SK-N-SH (cell line): ENCODE results near the gene DTNBP1. TPM values are rescaled to one million over a fixed set of nuclear protein-coding genes. Genes with fewer than 3 reads are reported as not detected.

Source experiments
- CTCF ChIA-PET: fragments of 300-600, 350-600 bp; formaldehyde crosslinking; extraction: SDS; loops from one replicate; lab custom pipeline; 2021; lab: Yijun Ruan, JAX
- POLR2A ChIA-PET: fragments of 350-600 bp; sonication (Branson Sonifier 250); formaldehyde crosslinking; extraction: SDS; loops from one replicate; lab custom pipeline; 2020; ENCODE audit warnings: antibody characterized with exemption, inconsistent platforms; lab: Yijun Ruan, JAX
- DNase-seq: peaks from one replicate; pipeline ENCODE4 v3.0.0; 2012
- H2AFZ ChIP-seq: fragments of 200-600 bp; sonication (generic); 2 replicates; pipeline ENCODE4 v1.8.1; 2016; ENCODE audit warnings: antibody characterized with exemption, mild to moderate bottlenecking, low read depth
- H3F3A ChIP-seq: fragments of 200-600 bp; sonication (generic); replicated peaks from 2 replicates; pipeline ENCODE3; 2016; ENCODE audit warnings: antibody characterized with exemption, mild to moderate bottlenecking; ENCODE audit not compliant: insufficient read depth
- H3K27ac ChIP-seq, 2 experiments: fragments of 200-500 bp in 1 of 2; fragments of 200-600 bp in 1 of 2; sonication (Bioruptor generic) in 1 of 2; sonication (generic), shearing (Covaris generic) in 1 of 2; 2 replicates each; pipeline versions ENCODE4 v1.5.1 to v1.6.1; 2014 to 2016; ENCODE audit warnings: low read depth in 2 of 2, inconsistent platforms in 1 of 2, low read length in 1 of 2, mild to moderate bottlenecking in 1 of 2, mixed read lengths in 1 of 2
- H3K27me3 ChIP-seq: fragments of 200-600 bp; sonication (generic), shearing (Covaris generic); 2 replicates; pipeline ENCODE4 v1.6.1; 2016; ENCODE audit warnings: mixed run types; ENCODE audit not compliant: insufficient read depth
- H3K36me3 ChIP-seq, 2 experiments: fragments of 200-500 bp in 1 of 2; fragments of 200-600 bp in 1 of 2; sonication (Bioruptor generic) in 1 of 2; sonication (generic) in 1 of 2; replicated peaks in 1 of 2; 2 replicates each; pipeline versions ENCODE3 to v1.5.1; 2014 to 2016; ENCODE audit warnings: low read length in 1 of 2, mild to moderate bottlenecking in 1 of 2; ENCODE audit not compliant: insufficient read depth in 2 of 2, control insufficient read depth in 1 of 2
- H3K4me1 ChIP-seq, 2 experiments: fragments of 200-500 bp in 1 of 2; fragments of 200-600 bp in 1 of 2; sonication (Bioruptor generic) in 1 of 2; sonication (generic), shearing (Covaris generic) in 1 of 2; 2 replicates each; pipeline versions ENCODE4 v1.5.1 to v1.6.1; 2014 to 2016; ENCODE audit warnings: low read depth in 1 of 2, low read length in 1 of 2, mixed run types in 1 of 2; ENCODE audit not compliant: insufficient read depth in 2 of 2, control insufficient read depth in 1 of 2
- H3K4me2 ChIP-seq: fragments of 200-600 bp; sonication (generic), shearing (Covaris generic); 2 replicates; pipeline ENCODE4 v1.6.1; 2017; ENCODE audit warnings: mixed run types
- H3K4me3 ChIP-seq, 2 experiments: fragments of 200-500 bp in 1 of 2; fragments of 200-600 bp in 1 of 2; sonication (Bioruptor generic) in 1 of 2; sonication (generic), shearing (Covaris generic) in 1 of 2; 2 replicates each; pipeline versions ENCODE4 v1.5.1 to v1.8.1; 2014 to 2016; ENCODE audit warnings: low read depth in 2 of 2, inconsistent platforms in 1 of 2, low read length in 1 of 2, mild to moderate bottlenecking in 1 of 2, mixed read lengths in 1 of 2, moderate library complexity in 1 of 2
- H3K79me2 ChIP-seq: fragments of 200-600 bp; sonication (generic); 2 replicates; pipeline ENCODE4 v1.8.1; 2017; ENCODE audit warnings: mild to moderate bottlenecking; ENCODE audit not compliant: insufficient read depth
- H3K9ac ChIP-seq: fragments of 200-600 bp; sonication (generic); 2 replicates; pipeline ENCODE4 v1.6.1; 2017; ENCODE audit warnings: mixed run types
- H3K9me2 ChIP-seq: fragments of 200-600 bp; sonication (generic); 2 replicates; pipeline ENCODE4 v1.6.1; 2017; ENCODE audit warnings: mixed run types
- H3K9me3 ChIP-seq: fragments of 200-600 bp; sonication (generic); 2 replicates; pipeline ENCODE4 v1.6.1; 2017; ENCODE audit warnings: mixed run types, mild to moderate bottlenecking, moderate library complexity
- H4K20me1 ChIP-seq: fragments of 200-600 bp; sonication (generic); 2 replicates; pipeline ENCODE4 v1.6.1; 2017; ENCODE audit warnings: mild to moderate bottlenecking, mixed run types; ENCODE audit not compliant: insufficient read depth
- CHD2 ChIP-seq: fragments of 150-350 bp; IDR thresholded peaks from 2 replicates; pipeline ENCODE4 v1.6.1; 2018; ENCODE audit warnings: low read length; ENCODE audit not compliant: partially characterized antibody
- FOSL2 ChIP-seq: IDR thresholded peaks from 2 replicates; pipeline ENCODE4 v1.4.0; 2012; ENCODE audit warnings: low read depth, mild to moderate bottlenecking, moderate library complexity, borderline replicate concordance
- FOXJ3 ChIP-seq: sonication (generic); formaldehyde crosslinking; IDR thresholded peaks from 2 replicates; pipeline ENCODE4 v1.5.1; 2020; ENCODE audit warnings: mild to moderate bottlenecking, missing genetic modification reagents
- FOXM1 ChIP-seq: IDR thresholded peaks from 2 replicates; pipeline ENCODE4 v1.4.0; 2012; ENCODE audit warnings: low read depth, mild to moderate bottlenecking
- GABPA ChIP-seq: IDR thresholded peaks from 2 replicates; pipeline ENCODE4 v1.4.0; 2012; ENCODE audit warnings: low read depth, mild to moderate bottlenecking
- GATA2 ChIP-seq: sonication (generic); formaldehyde crosslinking; IDR thresholded peaks from 2 replicates; pipeline ENCODE4 v1.5.0; 2020; ENCODE audit warnings: mild to moderate bottlenecking, missing genetic modification reagents
- NFIC ChIP-seq: IDR thresholded peaks from 2 replicates; pipeline ENCODE4 v1.4.0; 2012; ENCODE audit warnings: borderline replicate concordance
- RCOR1 ChIP-seq: fragments of 150-350 bp; IDR thresholded peaks from 2 replicates; pipeline ENCODE4 v1.6.1; 2017; ENCODE audit warnings: antibody characterized with exemption, low read length
- RFX5 ChIP-seq: IDR thresholded peaks from 2 replicates; pipeline ENCODE4 v1.6.1; 2012; ENCODE audit warnings: mild to moderate bottlenecking, improper control_type of control experiment, low read length
- SMC3 ChIP-seq: IDR thresholded peaks from 2 replicates; pipeline ENCODE4 v1.6.1; 2012; ENCODE audit warnings: low read depth, low read length, improper control_type of control experiment
- TAF1 ChIP-seq: IDR thresholded peaks from 2 replicates; pipeline ENCODE4 v1.6.1; 2012; ENCODE audit warnings: low read depth, mild to moderate bottlenecking, low read length, moderate library complexity, borderline replicate concordance
- TEAD4 ChIP-seq: IDR thresholded peaks from 2 replicates; pipeline ENCODE4 v1.4.0; 2012; ENCODE audit warnings: mild to moderate bottlenecking, borderline replicate concordance; ENCODE audit not compliant: insufficient read depth
- YY1 ChIP-seq: IDR thresholded peaks from 2 replicates; pipeline ENCODE4 v1.4.0; 2012; ENCODE audit warnings: low read depth, mild to moderate bottlenecking
- WGBS: methylation state at CpG from one replicate; pipeline ENCODE4 v1.1.6; 2017; ENCODE audit warnings: low lambda C conversion rate; 5-methylcytosine and 5-hydroxymethylcytosine counted together
- polyA plus RNA-seq, 3 experiments: library from polyadenylated mRNA; depleted of rRNA; stranded (reverse); fragments of >200 nt; gene quantifications; 2 replicates each; pipeline ENCODE4 v1.2.3, GENCODE V29; 2012
- TF ChIP-seq, protein P1 (sequence below): IDR thresholded peaks from 2 replicates; pipeline ENCODE4 v1.4.0; 2012; ENCODE audit warnings: low read depth
- TF ChIP-seq, protein P2 (sequence below): fragments of 150-350 bp; IDR thresholded peaks from 2 replicates; pipeline ENCODE4 v1.6.1; 2017; ENCODE audit warnings: antibody characterized with exemption, low read length, low read depth, borderline replicate concordance
- TF ChIP-seq, protein P3 (sequence below): fragments of 150-350 bp; IDR thresholded peaks from 2 replicates; pipeline ENCODE4 v1.6.1; 2016; ENCODE audit warnings: mild to moderate bottlenecking, low read depth, low read length
- TF ChIP-seq, protein P4 (sequence below): IDR thresholded peaks from 2 replicates; pipeline ENCODE4 v1.6.1; 2012; ENCODE audit warnings: mild to moderate bottlenecking, low read depth, low read length, moderate library complexity
- TF ChIP-seq, protein P5 (sequence below): IDR thresholded peaks from 2 replicates; pipeline ENCODE4; 2012
- TF ChIP-seq, protein P6 (sequence below): IDR thresholded peaks from 2 replicates; pipeline ENCODE4 v1.4.0; 2012; ENCODE audit warnings: low read depth, borderline replicate concordance

The DTNBP1 gene
- polyA plus RNA-seq, 1 of the 3 experiments (the other 2 are of a cell fraction) = 19.7 TPM

DNA sequence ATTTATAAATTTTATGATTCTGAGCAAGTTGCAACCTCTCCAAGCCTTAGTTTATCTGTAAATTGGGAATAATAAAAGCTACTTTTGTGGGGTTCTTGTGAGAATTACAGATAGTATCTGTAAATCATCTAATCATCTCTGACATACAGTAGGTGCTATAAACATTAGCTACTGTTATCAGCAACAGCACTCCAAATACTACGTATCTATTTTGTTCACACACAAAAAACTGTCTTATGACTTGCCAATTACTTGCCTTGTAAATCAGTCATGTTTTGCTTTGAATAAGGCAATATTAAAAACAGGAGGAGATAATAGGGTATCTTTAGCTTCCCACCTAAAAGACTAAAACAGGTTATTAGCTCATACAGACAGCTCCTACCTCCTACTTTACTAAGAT lies 36.7 kb downstream of the DTNBP1 start:
- Histone ChIP-seq H3K79me2 (no peaks in the 10 kb centered on the region), H3K36me3 (no peaks in the 10 kb centered on the region), H3K27me3 (no peaks in the 10 kb centered on the region), H3K4me3 (no peak overlapping the region), H3K27ac (no peak overlapping the region), H2AFZ (no peak overlapping the region), H3K4me1 (peaks cover 14 to 29% of the 10 kb centered on the region in 2 experiments; a peak in 3 of 4 replicates), H3F3A (no peaks in the 10 kb centered on the region), H3K4me2 (no peak overlapping the region), H4K20me1 (no peaks in the 10 kb centered on the region), H3K9ac (no peak overlapping the region), H3K9me3 (no peaks in the 10 kb centered on the region), H3K9me2 (no peaks in the 10 kb centered on the region)
- no peak for DNase-seq
- ChIA-PET CTCF (interaction anchor here (0.8 to 2.5 kb wide), 4 partner anchors 11 to 1497 kb away, joined by 3 to 6 read pairs (median 3); no protein-coding TSS in a partner anchor), POLR2A (no interaction called here)
- TF ChIP-seq, protein P1, sequence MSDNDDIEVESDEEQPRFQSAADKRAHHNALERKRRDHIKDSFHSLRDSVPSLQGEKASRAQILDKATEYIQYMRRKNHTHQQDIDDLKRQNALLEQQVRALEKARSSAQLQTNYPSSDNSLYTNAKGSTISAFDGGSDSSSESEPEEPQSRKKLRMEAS = no peak
- TF ChIP-seq CHD2 (no peak), YY1 (no peak), RFX5 (no peak), SMC3 (no peak), TEAD4 (no peak), NFIC (no peak), TAF1 (no peak), RCOR1 (no peak), GABPA (no peak), FOXM1 (no peak), GATA2 (CRISPR knock-in tag) (no peak), FOSL2 (no peak), FOXJ3 (no peak)
- TF ChIP-seq, protein P2, sequence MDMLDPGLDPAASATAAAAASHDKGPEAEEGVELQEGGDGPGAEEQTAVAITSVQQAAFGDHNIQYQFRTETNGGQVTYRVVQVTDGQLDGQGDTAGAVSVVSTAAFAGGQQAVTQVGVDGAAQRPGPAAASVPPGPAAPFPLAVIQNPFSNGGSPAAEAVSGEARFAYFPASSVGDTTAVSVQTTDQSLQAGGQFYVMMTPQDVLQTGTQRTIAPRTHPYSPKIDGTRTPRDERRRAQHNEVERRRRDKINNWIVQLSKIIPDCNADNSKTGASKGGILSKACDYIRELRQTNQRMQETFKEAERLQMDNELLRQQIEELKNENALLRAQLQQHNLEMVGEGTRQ = no peak
- TF ChIP-seq, protein P3, sequence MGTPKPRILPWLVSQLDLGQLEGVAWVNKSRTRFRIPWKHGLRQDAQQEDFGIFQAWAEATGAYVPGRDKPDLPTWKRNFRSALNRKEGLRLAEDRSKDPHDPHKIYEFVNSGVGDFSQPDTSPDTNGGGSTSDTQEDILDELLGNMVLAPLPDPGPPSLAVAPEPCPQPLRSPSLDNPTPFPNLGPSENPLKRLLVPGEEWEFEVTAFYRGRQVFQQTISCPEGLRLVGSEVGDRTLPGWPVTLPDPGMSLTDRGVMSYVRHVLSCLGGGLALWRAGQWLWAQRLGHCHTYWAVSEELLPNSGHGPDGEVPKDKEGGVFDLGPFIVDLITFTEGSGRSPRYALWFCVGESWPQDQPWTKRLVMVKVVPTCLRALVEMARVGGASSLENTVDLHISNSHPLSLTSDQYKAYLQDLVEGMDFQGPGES = no peak
- TF ChIP-seq, protein P4, sequence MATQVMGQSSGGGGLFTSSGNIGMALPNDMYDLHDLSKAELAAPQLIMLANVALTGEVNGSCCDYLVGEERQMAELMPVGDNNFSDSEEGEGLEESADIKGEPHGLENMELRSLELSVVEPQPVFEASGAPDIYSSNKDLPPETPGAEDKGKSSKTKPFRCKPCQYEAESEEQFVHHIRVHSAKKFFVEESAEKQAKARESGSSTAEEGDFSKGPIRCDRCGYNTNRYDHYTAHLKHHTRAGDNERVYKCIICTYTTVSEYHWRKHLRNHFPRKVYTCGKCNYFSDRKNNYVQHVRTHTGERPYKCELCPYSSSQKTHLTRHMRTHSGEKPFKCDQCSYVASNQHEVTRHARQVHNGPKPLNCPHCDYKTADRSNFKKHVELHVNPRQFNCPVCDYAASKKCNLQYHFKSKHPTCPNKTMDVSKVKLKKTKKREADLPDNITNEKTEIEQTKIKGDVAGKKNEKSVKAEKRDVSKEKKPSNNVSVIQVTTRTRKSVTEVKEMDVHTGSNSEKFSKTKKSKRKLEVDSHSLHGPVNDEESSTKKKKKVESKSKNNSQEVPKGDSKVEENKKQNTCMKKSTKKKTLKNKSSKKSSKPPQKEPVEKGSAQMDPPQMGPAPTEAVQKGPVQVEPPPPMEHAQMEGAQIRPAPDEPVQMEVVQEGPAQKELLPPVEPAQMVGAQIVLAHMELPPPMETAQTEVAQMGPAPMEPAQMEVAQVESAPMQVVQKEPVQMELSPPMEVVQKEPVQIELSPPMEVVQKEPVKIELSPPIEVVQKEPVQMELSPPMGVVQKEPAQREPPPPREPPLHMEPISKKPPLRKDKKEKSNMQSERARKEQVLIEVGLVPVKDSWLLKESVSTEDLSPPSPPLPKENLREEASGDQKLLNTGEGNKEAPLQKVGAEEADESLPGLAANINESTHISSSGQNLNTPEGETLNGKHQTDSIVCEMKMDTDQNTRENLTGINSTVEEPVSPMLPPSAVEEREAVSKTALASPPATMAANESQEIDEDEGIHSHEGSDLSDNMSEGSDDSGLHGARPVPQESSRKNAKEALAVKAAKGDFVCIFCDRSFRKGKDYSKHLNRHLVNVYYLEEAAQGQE = no peak
- TF ChIP-seq, protein P5, sequence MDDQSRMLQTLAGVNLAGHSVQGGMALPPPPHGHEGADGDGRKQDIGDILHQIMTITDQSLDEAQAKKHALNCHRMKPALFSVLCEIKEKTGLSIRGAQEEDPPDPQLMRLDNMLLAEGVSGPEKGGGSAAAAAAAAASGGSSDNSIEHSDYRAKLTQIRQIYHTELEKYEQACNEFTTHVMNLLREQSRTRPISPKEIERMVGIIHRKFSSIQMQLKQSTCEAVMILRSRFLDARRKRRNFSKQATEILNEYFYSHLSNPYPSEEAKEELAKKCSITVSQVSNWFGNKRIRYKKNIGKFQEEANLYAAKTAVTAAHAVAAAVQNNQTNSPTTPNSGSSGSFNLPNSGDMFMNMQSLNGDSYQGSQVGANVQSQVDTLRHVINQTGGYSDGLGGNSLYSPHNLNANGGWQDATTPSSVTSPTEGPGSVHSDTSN = no peak
- TF ChIP-seq, protein P6, sequence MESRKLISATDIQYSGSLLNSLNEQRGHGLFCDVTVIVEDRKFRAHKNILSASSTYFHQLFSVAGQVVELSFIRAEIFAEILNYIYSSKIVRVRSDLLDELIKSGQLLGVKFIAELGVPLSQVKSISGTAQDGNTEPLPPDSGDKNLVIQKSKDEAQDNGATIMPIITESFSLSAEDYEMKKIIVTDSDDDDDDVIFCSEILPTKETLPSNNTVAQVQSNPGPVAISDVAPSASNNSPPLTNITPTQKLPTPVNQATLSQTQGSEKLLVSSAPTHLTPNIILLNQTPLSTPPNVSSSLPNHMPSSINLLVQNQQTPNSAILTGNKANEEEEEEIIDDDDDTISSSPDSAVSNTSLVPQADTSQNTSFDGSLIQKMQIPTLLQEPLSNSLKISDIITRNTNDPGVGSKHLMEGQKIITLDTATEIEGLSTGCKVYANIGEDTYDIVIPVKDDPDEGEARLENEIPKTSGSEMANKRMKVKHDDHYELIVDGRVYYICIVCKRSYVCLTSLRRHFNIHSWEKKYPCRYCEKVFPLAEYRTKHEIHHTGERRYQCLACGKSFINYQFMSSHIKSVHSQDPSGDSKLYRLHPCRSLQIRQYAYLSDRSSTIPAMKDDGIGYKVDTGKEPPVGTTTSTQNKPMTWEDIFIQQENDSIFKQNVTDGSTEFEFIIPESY = no peak
- 100% methylated on average over 1 of the region's 1 CpG for WGBS
